IPS-18a (cell line): ENCODE data around the gene HADH.

Experiments
- H3K27ac ChIP-seq: one replicate; pipeline ENCODE4 v1.5.1; 2013; ENCODE audit warnings: low read length
- H3K27me3 ChIP-seq: one replicate; pipeline ENCODE4 v1.6.1; 2013; ENCODE audit warnings: mild to moderate bottlenecking, low read length; ENCODE audit not compliant: control insufficient read depth, insufficient read depth
- H3K36me3 ChIP-seq: one replicate; pipeline ENCODE4 v1.6.1; 2013; ENCODE audit warnings: low read depth, low read length; ENCODE audit not compliant: control insufficient read depth
- H3K4me1 ChIP-seq: one replicate; pipeline ENCODE4 v1.6.1; 2013; ENCODE audit warnings: low read depth, low read length; ENCODE audit not compliant: control insufficient read depth
- H3K4me3 ChIP-seq: one replicate; pipeline ENCODE4 v1.5.1; 2013; ENCODE audit warnings: low read length
- H3K9ac ChIP-seq: one replicate; pipeline ENCODE4 v1.6.1; 2013; ENCODE audit warnings: mild to moderate bottlenecking, low read length, moderate library complexity
- H3K9me3 ChIP-seq: one replicate; pipeline ENCODE4 v1.6.1; 2013; ENCODE audit warnings: low read depth, low read length; ENCODE audit not compliant: control insufficient read depth

The HADH gene

DNA sequence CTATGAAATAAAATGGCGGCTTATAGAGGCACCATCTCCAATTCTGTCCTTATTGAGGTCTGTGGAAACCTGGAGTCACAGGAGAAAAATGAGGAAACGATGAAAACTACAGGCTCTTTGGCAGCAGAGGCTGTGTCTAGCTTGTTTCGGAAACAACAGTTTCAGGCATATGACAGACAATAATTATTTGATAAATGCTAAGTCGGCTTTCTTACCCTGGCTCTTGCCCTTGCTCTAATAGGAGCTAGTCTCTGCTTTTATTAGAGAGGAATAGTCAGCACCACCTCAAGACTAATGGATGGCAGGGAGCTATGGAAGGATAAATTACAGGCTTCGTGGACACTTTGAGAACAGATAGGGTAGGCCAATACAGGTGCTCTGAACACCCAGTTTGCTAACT, 24.3 kb downstream of the HADH start:
- Histone ChIP-seq H3K9ac (no peak overlapping the region), H3K27me3 (no peaks in the 10 kb centered on the region), H3K9me3 (no peaks in the 10 kb centered on the region), H3K4me3 (no peak overlapping the region), H3K4me1 (no peaks in the 10 kb centered on the region), H3K36me3 (peaks cover 17% of the 10 kb centered on the region), H3K27ac (no peak overlapping the region)

DNA sequence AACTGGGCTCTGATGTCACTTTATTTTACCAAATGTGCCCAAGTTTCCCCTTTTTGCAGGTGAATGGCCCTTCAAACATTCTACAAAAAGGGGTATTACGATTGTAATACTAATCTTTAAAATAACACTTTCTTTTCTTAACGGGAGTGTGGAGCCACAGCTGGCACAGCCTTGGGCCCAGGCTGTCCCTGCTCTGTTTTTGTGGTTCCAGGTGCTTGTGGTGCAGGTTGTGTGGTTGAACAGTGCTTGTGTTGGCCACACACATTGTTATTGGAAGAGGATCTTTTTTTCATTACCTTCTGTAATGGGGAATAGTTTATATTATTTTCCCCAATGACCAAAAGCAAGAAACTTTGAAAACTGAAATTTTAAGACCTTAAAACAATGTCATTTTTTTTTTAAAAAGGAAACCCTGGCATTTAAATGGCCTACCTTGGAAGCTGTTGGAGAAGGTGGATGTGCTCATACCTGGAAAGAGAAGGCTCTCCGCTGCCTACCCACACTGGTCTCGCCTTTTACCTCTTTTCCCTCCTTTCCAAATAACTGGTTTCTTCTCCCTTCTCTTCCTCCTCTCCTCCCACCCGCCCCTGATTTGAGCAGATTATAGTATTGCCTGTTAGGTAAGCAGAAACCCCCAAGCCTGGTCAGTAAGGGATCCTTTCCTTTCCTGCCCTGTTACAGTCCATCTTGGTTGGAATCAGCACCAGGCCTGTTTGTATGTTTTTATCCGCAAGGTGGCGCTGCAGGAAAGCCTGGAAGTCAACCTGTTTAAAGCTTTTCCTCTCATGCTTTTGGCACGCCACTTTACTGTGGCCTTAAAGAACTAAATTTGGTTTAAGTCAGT, 28.6 kb downstream of the HADH start:
- Histone ChIP-seq H3K9me3 (no peaks in the 10 kb centered on the region), H3K36me3 (peaks cover 24% of the 10 kb centered on the region), H3K27ac (no peak overlapping the region), H3K27me3 (no peaks in the 10 kb centered on the region), H3K4me1 (no peaks in the 10 kb centered on the region), H3K4me3 (no peak overlapping the region), H3K9ac (no peak overlapping the region)

DNA sequence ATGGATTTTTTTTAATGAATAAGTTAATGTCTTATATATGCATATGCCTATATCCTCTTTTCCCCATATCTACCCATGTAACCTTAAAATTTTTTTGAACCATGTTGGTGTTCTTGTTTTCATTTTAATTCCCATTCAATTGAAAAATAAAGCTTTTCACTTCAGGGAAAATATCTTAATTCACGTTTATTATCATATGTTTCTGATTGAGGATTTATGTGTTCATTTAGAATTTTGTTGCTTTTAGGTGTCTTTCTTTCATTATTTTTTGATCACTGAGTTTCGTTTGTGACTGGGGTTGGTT, 29.1 kb downstream of the HADH start:
- no peaks in the 10 kb centered on the region for H3K9me3 ChIP-seq
- no peaks in the 10 kb centered on the region for H3K27me3 ChIP-seq
- H3K9ac ChIP-seq, result no peak overlapping the region
- H3K4me3 ChIP-seq, result no peak overlapping the region
- H3K27ac ChIP-seq, result no peak overlapping the region
- no peaks in the 10 kb centered on the region for H3K4me1 ChIP-seq
- peaks cover 30% of the 10 kb centered on the region for H3K36me3 ChIP-seq

DNA sequence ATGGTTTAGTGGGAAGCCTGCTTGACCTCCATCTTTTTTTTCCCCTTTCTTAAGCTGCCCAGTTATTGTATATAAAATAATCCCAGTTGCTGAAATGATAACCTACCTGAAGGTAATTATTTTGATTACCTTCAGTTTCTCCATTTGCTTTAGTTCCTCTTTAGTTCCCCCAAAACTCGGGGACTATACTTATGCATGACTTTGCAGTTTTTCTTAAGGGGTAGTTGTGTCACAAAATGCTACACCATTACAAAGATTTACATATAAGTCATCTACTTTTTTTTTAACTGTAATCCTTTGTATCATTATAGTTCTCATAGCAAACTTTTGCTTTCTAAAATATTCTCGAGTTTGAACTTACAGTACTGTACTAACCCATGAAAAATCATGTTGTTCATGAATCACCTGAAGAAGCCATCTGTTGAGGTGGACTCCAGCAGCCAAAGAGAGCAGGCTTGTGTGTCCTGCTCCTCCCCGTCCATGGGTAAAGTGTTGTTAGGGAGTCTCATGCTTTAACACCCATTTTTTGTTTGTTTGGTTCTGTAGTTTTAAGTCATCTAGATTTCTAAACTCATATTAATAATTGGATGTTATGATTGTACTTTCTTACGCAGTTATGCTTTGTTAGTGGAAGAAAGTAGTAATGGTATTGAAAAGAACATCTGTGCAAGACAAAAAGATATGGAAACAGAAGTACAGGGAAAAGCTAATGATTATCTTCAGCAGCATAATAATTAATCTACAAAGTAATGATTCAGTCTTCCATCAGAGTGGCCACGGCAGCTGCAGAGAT, 34.6 kb downstream of the HADH start:
- Histone ChIP-seq H3K36me3 (peaks cover 51% of the 10 kb centered on the region), H3K4me3 (no peak overlapping the region), H3K9me3 (no peaks in the 10 kb centered on the region), H3K27me3 (no peaks in the 10 kb centered on the region), H3K9ac (no peak overlapping the region), H3K4me1 (no peaks in the 10 kb centered on the region), H3K27ac (no peak overlapping the region)

DNA sequence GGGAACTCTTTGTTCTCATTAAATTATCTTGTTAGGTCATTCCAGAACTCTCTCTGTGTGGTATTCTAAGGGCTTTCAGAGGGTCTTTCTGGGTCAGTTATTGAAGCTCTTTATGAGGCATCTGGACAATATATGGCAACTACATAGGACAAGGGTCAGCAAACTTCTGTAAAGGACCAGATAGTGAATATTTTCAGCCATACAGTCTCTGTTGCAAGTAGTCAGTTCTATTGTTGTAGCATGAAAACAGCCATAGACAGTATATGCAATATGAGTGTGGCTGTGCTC, 35.1 kb downstream of the HADH start:
- Histone ChIP-seq H3K27me3 (no peaks in the 10 kb centered on the region), H3K27ac (no peak overlapping the region), H3K4me1 (no peaks in the 10 kb centered on the region), H3K4me3 (no peak overlapping the region), H3K9ac (no peak overlapping the region), H3K36me3 (peaks cover 47% of the 10 kb centered on the region), H3K9me3 (no peaks in the 10 kb centered on the region)

DNA sequence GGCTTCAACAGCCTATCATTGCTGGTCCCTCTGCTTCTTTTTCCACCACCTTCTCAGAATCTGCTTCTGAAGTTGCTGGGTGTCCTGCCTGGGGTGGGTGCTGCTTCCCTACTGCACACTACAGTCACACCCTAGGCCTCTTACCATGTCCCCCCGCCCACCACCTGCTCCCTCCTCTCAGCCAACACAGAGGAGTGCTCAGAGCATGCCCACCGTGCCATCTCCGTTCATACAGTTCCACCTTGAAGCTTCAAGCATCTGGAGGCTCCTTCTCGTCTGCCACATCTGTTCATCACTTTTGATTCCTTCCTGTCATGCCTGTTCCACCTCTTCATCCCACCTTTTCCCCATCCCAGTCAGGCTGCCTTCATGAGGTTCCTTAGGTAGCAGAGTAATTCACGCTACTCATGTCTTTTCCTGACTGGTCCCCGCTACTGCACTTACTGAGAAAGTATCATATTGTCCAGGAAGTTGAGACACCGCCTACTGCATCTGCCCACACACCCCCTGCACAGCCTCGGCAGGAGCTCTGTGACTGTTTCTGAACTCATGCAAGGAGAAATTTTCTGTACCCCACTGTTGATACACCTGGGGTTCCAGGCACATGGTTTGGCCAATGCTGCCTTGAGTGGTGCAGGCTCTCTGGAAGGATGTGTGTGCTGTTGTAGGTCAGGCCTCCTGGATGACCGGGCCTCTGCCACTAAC, 39.5 kb downstream of the HADH start:
- H3K9ac ChIP-seq, result no peak overlapping the region
- H3K9me3 ChIP-seq, result no peaks in the 10 kb centered on the region
- no peak overlapping the region for H3K4me3 ChIP-seq
- no peak overlapping the region for H3K27ac ChIP-seq
- peaks cover 40% of the 10 kb centered on the region for H3K36me3 ChIP-seq
- no peaks in the 10 kb centered on the region for H3K27me3 ChIP-seq
- H3K4me1 ChIP-seq, result no peaks in the 10 kb centered on the region

DNA sequence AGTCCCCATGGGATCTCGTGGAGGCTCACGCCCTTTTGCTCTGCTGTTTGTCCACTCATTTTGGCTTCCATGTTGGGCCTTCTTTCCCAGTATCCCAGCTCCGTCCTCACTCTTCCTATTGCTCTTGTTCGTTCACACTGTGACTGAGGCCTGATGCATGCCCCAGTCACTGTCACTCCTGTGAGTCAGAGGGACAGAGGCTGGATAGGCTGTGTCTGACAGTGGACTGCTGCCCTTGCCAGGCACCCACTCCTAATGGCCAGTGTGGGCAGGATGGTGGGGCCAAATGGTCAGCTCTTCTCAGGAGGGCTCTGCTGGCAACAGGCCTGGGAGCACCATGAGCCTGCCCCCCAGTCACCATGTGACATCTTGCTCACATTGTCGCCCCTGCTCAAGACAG, 40.0 kb downstream of the HADH start:
- H3K9me3 ChIP-seq, result no peaks in the 10 kb centered on the region
- H3K4me3 ChIP-seq, result no peak overlapping the region
- H3K27me3 ChIP-seq, result no peaks in the 10 kb centered on the region
- no peaks in the 10 kb centered on the region for H3K4me1 ChIP-seq
- H3K27ac ChIP-seq, result no peak overlapping the region
- no peak overlapping the region for H3K9ac ChIP-seq
- H3K36me3 ChIP-seq, result peaks cover 41% of the 10 kb centered on the region

DNA sequence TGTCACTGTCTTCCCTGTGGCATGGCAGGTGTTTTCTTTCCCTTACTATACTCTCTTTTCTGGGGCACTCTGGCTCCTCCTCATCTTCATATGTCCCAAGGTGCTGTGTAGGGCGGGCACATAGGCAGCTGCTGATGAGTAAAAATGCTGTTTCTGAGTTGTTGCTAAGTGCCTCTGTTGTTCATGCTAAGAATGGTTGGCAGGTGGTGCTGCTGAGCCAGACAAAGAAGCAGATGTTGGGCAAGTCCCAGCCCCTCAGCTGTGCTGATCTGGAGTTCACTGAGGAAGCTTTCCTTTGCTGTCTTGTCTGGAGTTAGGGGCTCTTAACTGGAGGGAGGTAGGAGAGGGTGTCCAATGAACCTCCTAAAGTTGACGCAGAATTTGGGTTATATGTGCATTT, 40.6 kb downstream of the HADH start:
- no peaks in the 10 kb centered on the region for H3K4me1 ChIP-seq
- no peaks in the 10 kb centered on the region for H3K27me3 ChIP-seq
- H3K9me3 ChIP-seq, result no peaks in the 10 kb centered on the region
- no peak overlapping the region for H3K4me3 ChIP-seq
- H3K36me3 ChIP-seq, result peaks cover 40% of the 10 kb centered on the region
- no peak overlapping the region for H3K9ac ChIP-seq
- no peak overlapping the region for H3K27ac ChIP-seq

DNA sequence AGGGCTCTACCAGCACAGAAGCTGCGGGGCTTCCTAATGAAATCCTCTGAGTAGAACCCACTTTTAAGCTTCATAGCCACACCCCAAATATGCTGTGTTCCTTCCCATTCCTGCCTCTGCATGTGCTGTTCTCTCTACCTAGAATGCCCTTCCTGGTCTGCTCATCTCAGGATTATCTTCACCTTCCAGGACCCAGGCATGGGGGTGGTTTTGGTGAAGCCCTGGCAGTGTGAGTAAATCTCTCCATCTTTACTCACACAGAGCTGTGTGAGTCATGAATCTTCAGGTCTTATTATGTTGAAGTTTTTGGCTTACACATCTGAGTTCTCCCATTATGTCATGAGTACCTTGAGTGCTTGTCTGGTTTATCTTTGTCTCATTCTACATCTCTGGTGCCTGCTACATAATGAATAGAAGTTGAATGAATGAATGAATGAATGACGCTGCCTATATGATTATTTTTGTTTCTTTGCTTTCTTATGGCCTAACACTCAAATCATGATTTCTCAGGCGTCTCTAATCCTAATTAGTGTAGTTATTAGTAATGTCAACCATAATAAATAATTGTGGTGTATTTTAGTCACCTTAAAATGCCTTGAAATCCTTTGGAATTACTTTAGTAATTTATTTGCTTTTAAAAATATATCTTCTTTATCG, 41.9 kb downstream of the HADH start:
- no peaks in the 10 kb centered on the region for H3K9me3 ChIP-seq
- H3K27me3 ChIP-seq, result no peaks in the 10 kb centered on the region
- peaks cover 41% of the 10 kb centered on the region for H3K36me3 ChIP-seq
- H3K27ac ChIP-seq, result no peak overlapping the region
- H3K4me3 ChIP-seq, result no peak overlapping the region
- H3K4me1 ChIP-seq, result no peaks in the 10 kb centered on the region
- no peak overlapping the region for H3K9ac ChIP-seq

DNA sequence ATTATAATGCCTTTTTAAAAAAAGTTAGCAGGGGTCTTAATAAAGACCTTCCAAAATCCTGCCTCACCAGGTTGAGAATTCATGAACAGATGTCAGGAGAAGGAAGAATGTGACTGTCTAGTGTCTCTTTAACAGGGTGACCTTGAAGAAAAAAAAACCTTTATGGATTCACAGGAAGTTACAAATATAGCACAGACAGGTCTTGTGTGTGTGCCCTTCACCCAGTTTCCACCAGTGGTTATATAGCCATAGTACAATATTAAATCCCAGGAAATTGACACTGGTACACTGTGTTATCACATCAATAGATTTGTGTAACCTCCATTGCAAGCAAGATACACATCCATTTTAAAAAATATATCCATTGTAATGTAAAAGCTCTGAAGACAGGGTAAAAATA, 43.7 kb downstream of the HADH start:
- Histone ChIP-seq H3K4me1 (no peaks in the 10 kb centered on the region), H3K4me3 (no peak overlapping the region), H3K36me3 (peaks cover 26% of the 10 kb centered on the region), H3K9me3 (no peaks in the 10 kb centered on the region), H3K27ac (no peak overlapping the region), H3K27me3 (no peaks in the 10 kb centered on the region), H3K9ac (no peak overlapping the region)

DNA sequence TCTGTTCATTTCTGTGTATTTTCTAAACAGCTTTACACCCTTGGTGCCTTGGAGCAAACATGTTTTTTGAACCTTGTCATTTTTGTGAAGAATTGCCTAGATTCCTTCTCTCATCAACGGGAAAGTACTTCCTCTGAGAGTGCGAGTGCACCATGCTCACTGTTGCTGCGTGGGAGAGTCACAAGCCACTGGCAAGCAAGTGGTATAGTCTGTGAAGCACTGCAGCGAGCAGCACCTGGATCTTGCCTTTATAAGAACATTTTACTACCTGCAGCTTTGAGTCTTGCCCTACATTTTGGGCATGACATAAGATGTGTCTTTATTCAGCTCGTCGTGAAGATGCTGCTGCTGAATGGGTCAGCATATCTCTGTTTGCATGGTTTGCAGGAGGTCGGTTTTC, 44.9 kb downstream of the HADH start:
- Histone ChIP-seq H3K27ac (no peak overlapping the region), H3K4me3 (no peak overlapping the region), H3K27me3 (no peaks in the 10 kb centered on the region), H3K9me3 (no peaks in the 10 kb centered on the region), H3K36me3 (peaks cover 21% of the 10 kb centered on the region), H3K9ac (no peak overlapping the region), H3K4me1 (no peaks in the 10 kb centered on the region)
